Nephron progenitor cell (in vitro differentiated cells): ENCODE measurements around the gene BSN.
A peak's percentile ranks its signal among the peaks of the same experiment; 100 is the strongest.

Experiments
- DNase-seq: peaks from one replicate; pipeline ENCODE4 v3.0.0; 2021
- H3K27ac Mint-ChIP-seq: 2 replicates; pipeline ENCODE4 v1.8.0; 2021; ENCODE audit warnings: mild to moderate bottlenecking, moderate library complexity, mixed read lengths
- H3K27me3 Mint-ChIP-seq: 2 replicates; pipeline ENCODE4 v1.8.0; 2021; ENCODE audit warnings: mild to moderate bottlenecking, low read depth, mixed read lengths; ENCODE audit not compliant: poor library complexity
- H3K36me3 Mint-ChIP-seq: 2 replicates; pipeline ENCODE4 v1.8.0; 2021; ENCODE audit warnings: low read depth, mixed read lengths
- H3K4me1 Mint-ChIP-seq: 2 replicates; pipeline ENCODE4 v1.8.0; 2021; ENCODE audit warnings: mixed read lengths
- H3K4me3 Mint-ChIP-seq: 2 replicates; pipeline ENCODE4 v1.8.0; 2021; ENCODE audit warnings: mild to moderate bottlenecking, moderate library complexity, mixed read lengths
- H3K9me3 Mint-ChIP-seq: 2 replicates; pipeline ENCODE4 v1.8.0; 2021; ENCODE audit warnings: mild to moderate bottlenecking, moderate library complexity, mixed read lengths
- TF ChIP-seq, protein P1 (sequence below): fragments of 200-600 bp; sonication (generic); IDR thresholded peaks from 2 replicates; pipeline ENCODE4 v1.5.0; 2021; ENCODE audit warnings: antibody characterized with exemption

Gene BSN

DNA sequence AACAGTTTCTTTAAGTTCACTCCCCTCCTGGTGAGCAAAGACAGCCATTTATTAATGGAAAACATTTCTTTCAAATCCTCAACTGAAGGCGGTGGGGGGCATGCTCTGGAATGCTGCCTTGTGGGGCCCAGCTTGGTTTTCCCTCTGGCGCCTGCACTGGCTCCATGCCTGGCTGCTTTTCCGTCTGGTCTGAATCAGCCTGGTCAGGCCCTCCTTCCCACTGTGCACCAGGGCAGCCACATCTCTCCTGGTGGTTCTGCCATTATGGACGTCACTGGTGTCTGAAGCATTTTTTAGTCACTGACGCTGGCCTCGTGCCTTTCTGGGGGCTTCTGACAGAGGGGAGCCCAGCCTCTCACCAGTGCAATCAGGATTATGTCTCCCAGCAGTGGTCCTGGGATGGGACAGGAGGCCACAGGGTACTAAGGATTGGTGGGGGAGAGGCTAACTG is 62.2 kb downstream of the BSN start:
- no peak overlapping the region for H3K4me3 Mint-ChIP-seq

DNA sequence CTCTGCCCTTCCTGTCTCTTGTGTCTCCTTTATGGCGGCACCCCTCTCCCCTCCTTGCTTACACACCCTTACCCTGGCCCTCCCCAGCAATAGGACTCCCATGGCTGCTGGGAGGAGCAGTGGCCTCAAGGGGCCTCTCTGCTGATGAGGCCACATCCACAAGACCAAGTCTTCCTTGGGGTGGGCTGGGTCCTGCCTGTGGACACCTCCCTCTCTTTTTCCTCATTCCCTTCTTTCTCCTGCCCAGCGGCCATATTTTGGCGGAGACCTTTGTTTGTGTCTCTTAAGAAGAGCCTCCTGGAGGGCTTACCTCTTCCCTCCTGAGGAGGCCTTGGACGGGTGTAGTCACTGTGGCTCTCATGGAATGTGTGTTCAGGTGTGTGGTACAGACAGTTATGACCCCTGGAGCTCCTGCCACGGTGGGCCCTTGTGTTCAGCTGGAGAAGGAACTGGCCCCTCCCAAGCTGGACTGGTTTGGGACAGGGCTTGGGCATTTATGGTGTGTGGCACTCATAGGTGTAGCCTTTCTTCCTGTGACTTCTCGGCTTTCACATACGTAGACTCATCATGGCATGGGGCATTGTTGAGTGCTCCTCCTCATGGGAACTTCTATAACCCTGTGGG is 63.2 kb downstream of the BSN start:
- H3K4me1 Mint-ChIP-seq, result peaks cover 38% of the 10 kb centered on the region
- peaks cover 7% of the 10 kb centered on the region for H3K9me3 Mint-ChIP-seq
- no peaks in the 10 kb centered on the region for H3K36me3 Mint-ChIP-seq
- peaks cover 15% of the 10 kb centered on the region for H3K27me3 Mint-ChIP-seq
- DNase-seq, result no peak
- TF ChIP-seq, protein P1, sequence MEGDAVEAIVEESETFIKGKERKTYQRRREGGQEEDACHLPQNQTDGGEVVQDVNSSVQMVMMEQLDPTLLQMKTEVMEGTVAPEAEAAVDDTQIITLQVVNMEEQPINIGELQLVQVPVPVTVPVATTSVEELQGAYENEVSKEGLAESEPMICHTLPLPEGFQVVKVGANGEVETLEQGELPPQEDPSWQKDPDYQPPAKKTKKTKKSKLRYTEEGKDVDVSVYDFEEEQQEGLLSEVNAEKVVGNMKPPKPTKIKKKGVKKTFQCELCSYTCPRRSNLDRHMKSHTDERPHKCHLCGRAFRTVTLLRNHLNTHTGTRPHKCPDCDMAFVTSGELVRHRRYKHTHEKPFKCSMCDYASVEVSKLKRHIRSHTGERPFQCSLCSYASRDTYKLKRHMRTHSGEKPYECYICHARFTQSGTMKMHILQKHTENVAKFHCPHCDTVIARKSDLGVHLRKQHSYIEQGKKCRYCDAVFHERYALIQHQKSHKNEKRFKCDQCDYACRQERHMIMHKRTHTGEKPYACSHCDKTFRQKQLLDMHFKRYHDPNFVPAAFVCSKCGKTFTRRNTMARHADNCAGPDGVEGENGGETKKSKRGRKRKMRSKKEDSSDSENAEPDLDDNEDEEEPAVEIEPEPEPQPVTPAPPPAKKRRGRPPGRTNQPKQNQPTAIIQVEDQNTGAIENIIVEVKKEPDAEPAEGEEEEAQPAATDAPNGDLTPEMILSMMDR, result no peak
- H3K27ac Mint-ChIP-seq, result no peak overlapping the region
- H3K4me3 Mint-ChIP-seq, result no peak overlapping the region

More for the DNA sequence above, 62.2 kb downstream of the BSN start:
- H3K36me3 Mint-ChIP-seq, result no peaks in the 10 kb centered on the region
- TF ChIP-seq, protein P1, result no peak
- no peak overlapping the region for H3K27ac Mint-ChIP-seq
- peaks cover 38% of the 10 kb centered on the region for H3K4me1 Mint-ChIP-seq
- peaks cover 16% of the 10 kb centered on the region for H3K27me3 Mint-ChIP-seq
- peaks cover 11% of the 10 kb centered on the region for H3K9me3 Mint-ChIP-seq
- peak; percentile 37 for DNase-seq

DNA sequence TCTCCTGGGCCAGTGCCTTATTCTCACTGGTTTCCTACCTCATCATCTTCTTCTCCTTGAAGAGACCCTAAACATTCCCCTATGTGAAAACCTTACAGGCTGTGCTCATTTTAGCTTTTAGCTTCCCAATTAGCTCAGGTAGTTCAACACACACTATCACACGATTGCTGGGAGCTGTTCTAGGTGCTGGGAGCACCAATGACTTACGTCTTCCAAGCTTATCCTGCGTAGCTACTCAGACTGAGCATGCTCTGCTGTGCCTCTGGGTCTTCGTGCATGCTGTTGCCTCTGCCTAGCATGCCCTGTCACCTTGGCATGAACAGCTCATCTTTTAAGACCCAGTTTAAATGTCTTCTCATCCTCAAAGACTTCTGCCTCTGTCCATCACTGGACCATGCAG is 64.1 kb downstream of the BSN start:
- TF ChIP-seq, protein P1, result no peak
- H3K4me1 Mint-ChIP-seq, result peaks cover 38% of the 10 kb centered on the region
- no peak overlapping the region for H3K4me3 Mint-ChIP-seq
- peaks cover 14% of the 10 kb centered on the region for H3K27me3 Mint-ChIP-seq
- no peak for DNase-seq
- no peaks in the 10 kb centered on the region for H3K9me3 Mint-ChIP-seq
- H3K27ac Mint-ChIP-seq, result peak overlapping the region; percentile 21
- no peaks in the 10 kb centered on the region for H3K36me3 Mint-ChIP-seq

DNA sequence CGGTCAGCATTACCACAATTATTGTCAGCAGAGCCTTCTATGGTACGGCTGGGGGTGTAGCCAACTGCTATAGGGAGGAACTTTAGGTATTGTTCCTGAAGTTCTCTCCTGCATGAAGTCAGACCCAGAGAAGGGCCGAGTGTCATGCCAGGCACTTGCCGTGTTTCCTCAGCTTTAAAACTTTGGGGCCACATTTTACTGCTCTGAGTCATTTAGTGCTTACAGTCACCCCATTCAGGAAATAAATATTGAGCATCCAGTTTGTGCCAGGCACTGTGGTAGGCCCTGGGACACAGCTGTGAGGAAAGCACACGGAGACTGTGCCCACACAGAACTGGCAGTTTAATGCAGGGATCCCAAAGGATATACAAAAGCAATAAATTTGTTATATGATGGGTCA is 65.4 kb downstream of the BSN start:
- TF ChIP-seq, protein P1, result no peak
- Mint-ChIP-seq H3K4me3 (no peak overlapping the region), H3K4me1 (peaks cover 38% of the 10 kb centered on the region), H3K36me3 (no peaks in the 10 kb centered on the region), H3K27ac (no peak overlapping the region), H3K9me3 (no peaks in the 10 kb centered on the region), H3K27me3 (peaks cover 14% of the 10 kb centered on the region)
- no peak for DNase-seq

DNA sequence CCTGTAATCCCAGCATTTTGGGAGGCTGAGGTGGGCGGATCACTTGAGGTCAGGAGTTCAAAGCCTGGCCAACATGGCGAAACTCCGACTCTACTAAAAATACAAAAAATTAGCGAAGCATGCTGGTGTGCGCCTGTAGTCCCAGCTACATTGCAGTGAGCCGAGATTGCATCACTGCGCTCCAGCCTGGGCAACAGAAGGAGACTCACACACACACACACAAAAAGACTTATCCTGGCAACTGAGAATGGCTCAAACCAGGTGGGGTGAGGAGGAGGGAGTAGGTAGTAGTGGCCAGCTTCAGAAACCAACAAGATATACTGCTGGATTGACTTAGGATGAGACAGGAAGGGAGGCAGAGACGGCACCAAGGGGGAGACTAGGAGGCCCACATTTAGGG is 66.5 kb downstream of the BSN start:
- H3K27me3 Mint-ChIP-seq, result peaks cover 14% of the 10 kb centered on the region
- H3K4me1 Mint-ChIP-seq, result peaks cover 35% of the 10 kb centered on the region
- no peaks in the 10 kb centered on the region for H3K36me3 Mint-ChIP-seq
- H3K4me3 Mint-ChIP-seq, result peak overlapping the region; percentile 5
- TF ChIP-seq, protein P1, result no peak
- no peaks in the 10 kb centered on the region for H3K9me3 Mint-ChIP-seq
- no peak overlapping the region for H3K27ac Mint-ChIP-seq
- no peak for DNase-seq

- TF ChIP-seq, protein P1, result no peak
- no peak overlapping the region for H3K27ac Mint-ChIP-seq
- H3K36me3 Mint-ChIP-seq, result no peaks in the 10 kb centered on the region
- DNase-seq, result no peak
- no peak overlapping the region for H3K4me3 Mint-ChIP-seq
- no peaks in the 10 kb centered on the region for H3K9me3 Mint-ChIP-seq
- H3K4me1 Mint-ChIP-seq, result peaks cover 13% of the 10 kb centered on the region
- H3K27me3 Mint-ChIP-seq, result peaks cover 9% of the 10 kb centered on the region
Observed at GRCh38 chr3:49623071-49623470, 68.8 kb downstream of the BSN start.
